Upper lobe of left lung (tissue), 6 donors: Measurements from ENCODE around the gene ZNF273. TPM values are rescaled to one million over a fixed set of nuclear protein-coding genes. Genes with fewer than 3 reads are reported as not detected.
A peak's percentile ranks its signal among the peaks of the same experiment; 100 is the strongest.
"Not testable (repeated sequence)": the region's sequence is repeated elsewhere in the genome, so short reads cannot be mapped to it uniquely, and the experiment has no call there.

Experiments used
- ATAC-seq, 2 donors: fragments of 200-7000 bp; cut with Tn5 transposase; one replicate each; pipeline ENCODE4 v1.9.1; 2022; ENCODE audit warnings: mild to moderate bottlenecking in 2 of 2, moderate library complexity in 2 of 2; ENCODE audit not compliant: low FRiP score in 2 of 2
- DNase-seq, 2 donors: peaks; one replicate each; pipeline ENCODE4 v3.0.0-alpha.2; 2019 to 2020
- H3K27ac ChIP-seq, 4 donors: fragments of 200-600 bp; sonication (generic); one replicate each; pipeline ENCODE4 v1.5.1; 2016 to 2019
- H3K27me3 ChIP-seq, 4 donors: fragments of 200-600 bp; sonication (generic); one replicate each; pipeline ENCODE4 v1.5.1; 2017 to 2019
- H3K36me3 ChIP-seq, 4 donors: fragments of 200-600 bp; sonication (generic); one replicate each; pipeline ENCODE4 v1.5.1; 2016 to 2019
- H3K4me1 ChIP-seq, 4 donors: fragments of 200-600 bp; sonication (generic); one replicate each; pipeline ENCODE4 v1.5.1; 2018 to 2019
- H3K4me3 ChIP-seq, 4 donors: fragments of 200-600 bp; sonication (generic); one replicate each; pipeline ENCODE4 v1.5.1; 2017 to 2019; ENCODE audit warnings: mild to moderate bottlenecking in 2 of 4, moderate library complexity in 1 of 4
- H3K9me3 ChIP-seq, 4 donors: fragments of 200-600 bp; sonication (generic); one replicate each; pipeline ENCODE4 v1.5.1; 2018 to 2019
- CTCF ChIP-seq, 6 experiments: fragments of 450-650 bp in 4 of 6; fragments of 200-600 bp in 2 of 6; sonication (generic) in 2 of 6; IDR thresholded peaks; one replicate each; pipeline ENCODE4 v1.5.1; 2016 to 2019; ENCODE audit warnings: antibody characterized with exemption in 6 of 6
- EP300 ChIP-seq, 4 donors: sonication (generic); formaldehyde crosslinking; IDR thresholded peaks; one replicate each; pipeline ENCODE4 v1.5.1; 2017; ENCODE audit warnings: antibody characterized with exemption in 4 of 4, control low read depth in 2 of 4
- POLR2A ChIP-seq, 4 donors: fragments of 450-650 bp; IDR thresholded peaks; one replicate each; pipeline ENCODE4 v1.5.1; 2016 to 2017; ENCODE audit warnings: antibody characterized with exemption in 4 of 4, mild to moderate bottlenecking in 2 of 4
- POLR2AphosphoS5 ChIP-seq, 2 donors: sonication (generic); formaldehyde crosslinking; IDR thresholded peaks; one replicate each; pipeline ENCODE4 v1.5.1; 2017; ENCODE audit warnings: antibody characterized with exemption in 2 of 2
- WGBS, 2 donors: methylation state at CpG; one replicate each; pipeline ENCODE4 v1.1.5; 2017 to 2018; 5-methylcytosine and 5-hydroxymethylcytosine counted together
- total RNA-seq, 6 donors: library from RNA; depleted of rRNA in 4 of 6; stranded (reverse); fragments of >200 nt in 4 of 6; gene quantifications; one replicate each; pipeline versions ENCODE4 v1.1.0 to v1.2.1, GENCODE V29; 2016 to 2021
- donor health status: DM: no; HTN: no; CAD: no; lungs with moderate emphysema.
- donor health status: DM: no; HTN: yes; CAD: no; lungs with severe emphysema.

ZNF273 gene
- total RNA-seq, 6 donors from 2014 or later, result 3.2 to 29.6 (median 7.6) TPM

- H3K4me1 ChIP-seq, result no peaks in the 10 kb centered on the region
- H3K27ac ChIP-seq, result no peak overlapping the region
- ATAC-seq (no peak), DNase-seq (no peak)
- 82 to 95% methylated on average over 1 of the region's 1 CpG for WGBS, 2 donors
- H3K9me3 ChIP-seq, result peaks cover 4 to 12% (median 6%) of the 10 kb centered on the region in 4 donors
- H3K4me3 ChIP-seq, result no peak overlapping the region
- H3K27me3 ChIP-seq, result no peaks in the 10 kb centered on the region
- TF ChIP-seq POLR2A (IDR thresholded peaks at IDR 0.05), result no peak
- no peaks in the 10 kb centered on the region for H3K36me3 ChIP-seq
These were observed 31.4 kb downstream of the ZNF273 start for GRCh38 chr7:64934478-64934877.

- Histone ChIP-seq H3K36me3 (no peaks in the 10 kb centered on the region), H3K27me3 (no peaks in the 10 kb centered on the region), H3K27ac (no peak overlapping the region), H3K4me3 (no peak overlapping the region), H3K4me1 (no peaks in the 10 kb centered on the region), H3K9me3 (peaks cover 0 to 4% (median 1%) of the 10 kb centered on the region in 4 donors)
- no peak for DNase-seq
- WGBS, 2 donors, result 88 to 90% methylated on average over 1 of the region's 1 CpG
- ATAC-seq, result no peak
- TF ChIP-seq POLR2AphosphoS5 (IDR thresholded peaks at IDR 0.05) (no peak), CTCF (IDR thresholded peaks at IDR 0.05) (no peak), POLR2A (IDR thresholded peaks at IDR 0.05) (no peak), EP300 (IDR thresholded peaks at IDR 0.05) (no peak)
These were observed 35.5 kb downstream of the ZNF273 start for GRCh38 chr7:64938540-64938939.

- H3K27ac ChIP-seq, H3K4me1 ChIP-seq, H3K27me3 ChIP-seq, ATAC-seq, H3K9me3 ChIP-seq, H3K4me3 ChIP-seq, H3K36me3 ChIP-seq: not testable (repeated sequence)
- WGBS, 2 donors, result 95 to 96% methylated on average over 6 of the region's 6 CpGs
- DNase-seq, result peak in 1 of 2 donors; percentile 55
These were observed 36.9 kb downstream of the ZNF273 start for GRCh38 chr7:64940021-64940420.

GRCh38 chr7:64944667-64945502 lies 41.8 kb downstream of the ZNF273 start:
- not testable (repeated sequence) for H3K4me3 ChIP-seq, DNase-seq, H3K9me3 ChIP-seq, H3K27ac ChIP-seq, ATAC-seq, H3K36me3 ChIP-seq
- Histone ChIP-seq H3K27me3 (peaks cover 0 to 13% (median 11%) of the 10 kb centered on the region in 4 donors), H3K4me1 (peaks cover 7 to 10% (median 9%) of the 10 kb centered on the region in 4 donors)
- WGBS, 2 donors, result 76 to 83% methylated on average over 5 of the region's 5 CpGs

- H3K4me1 ChIP-seq, result peaks cover 7 to 15% (median 9%) of the 10 kb centered on the region in 4 donors
- H3K27ac ChIP-seq, result no peak overlapping the region
- TF ChIP-seq POLR2A (IDR thresholded peaks at IDR 0.05), result no peak
- no peak for TF ChIP-seq EP300 (IDR thresholded peaks at IDR 0.05)
- TF ChIP-seq CTCF (IDR thresholded peaks at IDR 0.05), result no peak
- no peak for TF ChIP-seq POLR2AphosphoS5 (IDR thresholded peaks at IDR 0.05)
- H3K36me3 ChIP-seq, result no peaks in the 10 kb centered on the region
- no peak for DNase-seq
- ATAC-seq, result no peak
- WGBS, 2 donors, result 29 to 41% methylated on average over 2 of the region's 2 CpGs
- peaks cover 0 to 13% (median 11%) of the 10 kb centered on the region in 4 donors for H3K27me3 ChIP-seq
- H3K4me3 ChIP-seq, result no peak overlapping the region
- no peaks in the 10 kb centered on the region for H3K9me3 ChIP-seq
These were observed 42.6 kb downstream of the ZNF273 start for GRCh38 chr7:64945503-64946175.

- WGBS, 2 donors, result 44 to 51% methylated on average over 5 of the region's 5 CpGs
- peak in 1 of 2 donors; percentile 47 for ATAC-seq
These were observed 43.7 kb downstream of the ZNF273 start for GRCh38 chr7:64946772-64947171.

More at GRCh38 chr7:64946772-64947171, 43.7 kb downstream of the ZNF273 start:
- peaks cover 7 to 21% (median 9%) of the 10 kb centered on the region in 4 donors for H3K4me1 ChIP-seq
- H3K36me3 ChIP-seq, result no peaks in the 10 kb centered on the region
- peak; percentile 28 to 42 for DNase-seq
- H3K9me3 ChIP-seq, result no peaks in the 10 kb centered on the region
- H3K27me3 ChIP-seq, result peaks cover 0 to 13% (median 11%) of the 10 kb centered on the region in 4 donors
- TF ChIP-seq POLR2A (IDR thresholded peaks at IDR 0.05), result no peak
- TF ChIP-seq POLR2AphosphoS5 (IDR thresholded peaks at IDR 0.05), result no peak
- TF ChIP-seq EP300 (IDR thresholded peaks at IDR 0.05), result no peak
- no peak for TF ChIP-seq CTCF (IDR thresholded peaks at IDR 0.05)
- peak overlapping the region in 3 of 4 donors; percentile 39 to 52 (median 52) for H3K4me3 ChIP-seq
- H3K27ac ChIP-seq, result no peak overlapping the region
